OCI-LY1 (cell line): ENCODE measurements around the gene GAD1.

ENCODE experiments used
- H2AFZ ChIP-seq: fragments of 200-600 bp; sonication (generic), shearing (Covaris generic); 2 replicates; pipeline ENCODE4 v1.6.0; 2014; ENCODE audit warnings: antibody characterized with exemption, mild to moderate bottlenecking, low read length
- H3F3A ChIP-seq: fragments of 200-600 bp; sonication (generic), shearing (Covaris generic); 2 replicates; pipeline ENCODE4 v1.6.0; 2014; ENCODE audit warnings: mild to moderate bottlenecking, antibody characterized with exemption, low read length, moderate library complexity; ENCODE audit not compliant: insufficient read depth
- H3K27ac ChIP-seq: fragments of 200-600 bp; sonication (generic); 2 replicates; pipeline ENCODE4 v1.5.1; 2014; ENCODE audit warnings: low read length, mixed run types, mild to moderate bottlenecking, low read depth; ENCODE audit not compliant: poor library complexity, severe bottlenecking
- H3K27me3 ChIP-seq: fragments of 200-600 bp; sonication (generic); 2 replicates; pipeline ENCODE4 v1.6.0; 2014; ENCODE audit warnings: antibody characterized with exemption, mild to moderate bottlenecking, low read length, moderate library complexity; ENCODE audit not compliant: insufficient read depth
- H3K36me3 ChIP-seq: fragments of 200-600 bp; sonication (generic); 2 replicates; pipeline ENCODE4 v1.6.1; 2014; ENCODE audit warnings: mild to moderate bottlenecking, antibody characterized with exemption, low read length, moderate library complexity, mixed read lengths; ENCODE audit not compliant: insufficient read depth
- H3K4me1 ChIP-seq: fragments of 200-600 bp; sonication (generic); 2 replicates; pipeline ENCODE4 v1.5.1; 2014; ENCODE audit warnings: mild to moderate bottlenecking, low read length, moderate library complexity; ENCODE audit not compliant: insufficient read depth, severe bottlenecking
- H3K4me2 ChIP-seq: fragments of 200-600 bp; sonication (generic), shearing (Covaris generic); 2 replicates; pipeline ENCODE4 v1.6.1; 2014; ENCODE audit warnings: low read length
- H3K4me3 ChIP-seq: fragments of 200-600 bp; sonication (generic); 2 replicates; pipeline ENCODE4 v1.5.1; 2014; ENCODE audit warnings: low read length, low read depth, mild to moderate bottlenecking, mixed read lengths; ENCODE audit not compliant: poor library complexity, severe bottlenecking
- H3K79me2 ChIP-seq: fragments of 200-600 bp; shearing (Covaris generic); 2 replicates; pipeline ENCODE4 v1.6.1; 2016; ENCODE audit warnings: mixed run types, low read length, mixed read lengths; ENCODE audit not compliant: insufficient read depth
- H3K9ac ChIP-seq: fragments of 200-600 bp; sonication (generic), shearing (Covaris generic); 2 replicates; pipeline ENCODE4 v1.6.1; 2014; ENCODE audit warnings: mild to moderate bottlenecking, low read length, mixed read lengths
- H3K9me2 ChIP-seq: fragments of 200-600 bp; sonication (generic), shearing (Covaris generic); 2 replicates; pipeline ENCODE4 v1.6.1; 2014; ENCODE audit warnings: low read depth, mild to moderate bottlenecking, low read length, mixed read lengths
- H3K9me3 ChIP-seq: fragments of 200-600 bp; shearing (Covaris generic); 2 replicates; pipeline ENCODE4 v1.6.1; 2014; ENCODE audit warnings: low read length, mixed read lengths
- H4K20me1 ChIP-seq: fragments of 200-600 bp; sonication (generic), shearing (Covaris generic); 2 replicates; pipeline ENCODE4 v1.6.0; 2016; ENCODE audit warnings: mild to moderate bottlenecking, low read length; ENCODE audit not compliant: insufficient read depth
- CTCF ChIP-seq: fragments of 200-600 bp; sonication (generic), shearing (Covaris generic); IDR thresholded peaks from 2 replicates; pipeline ENCODE4 v1.5.1; 2017; ENCODE audit warnings: mild to moderate bottlenecking, antibody characterized with exemption, low read length, moderate library complexity, mixed read lengths
- EZH2 ChIP-seq: fragments of 200-600 bp; sonication (generic), shearing (Covaris generic); IDR thresholded peaks from 2 replicates; pipeline ENCODE4 v1.8.0; 2017; ENCODE audit warnings: borderline replicate concordance, mixed run types, mild to moderate bottlenecking, antibody characterized with exemption, low read length, moderate library complexity, mixed read lengths

GAD1 gene

DNA sequence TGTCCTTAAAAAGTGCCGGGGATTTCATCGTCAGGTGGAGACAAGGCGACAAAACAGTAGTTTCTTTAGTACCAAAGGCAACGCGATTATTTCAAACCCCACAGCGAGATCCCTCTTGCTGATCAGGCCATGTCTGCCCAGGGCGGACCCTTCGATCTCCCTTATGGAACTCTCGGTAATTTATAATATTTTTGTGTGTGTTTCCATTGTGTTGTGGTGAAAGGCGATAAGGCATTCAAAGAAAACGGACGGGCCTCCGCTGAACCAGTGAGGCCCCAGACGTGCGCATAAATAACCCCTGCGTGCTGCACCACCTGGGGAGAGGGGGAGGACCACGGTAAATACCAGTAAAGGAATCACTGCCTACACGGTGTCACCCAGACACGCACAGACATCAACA is 1.4 kb upstream of the GAD1 start:
- Histone ChIP-seq H3K79me2 (no peaks in the 10 kb centered on the region), H3K4me3 (peak overlapping the region; percentile 62), H2AFZ (no peak overlapping the region), H3K9me3 (no peaks in the 10 kb centered on the region), H3K27me3 (no peaks in the 10 kb centered on the region), H3K9me2 (no peaks in the 10 kb centered on the region), H3K27ac (no peak overlapping the region), H3K4me1 (peaks cover 16% of the 10 kb centered on the region), H4K20me1 (no peaks in the 10 kb centered on the region), H3K4me2 (peak overlapping the region; percentile 86), H3K9ac (no peak overlapping the region), H3F3A (no peaks in the 10 kb centered on the region), H3K36me3 (no peaks in the 10 kb centered on the region)
- TF ChIP-seq CTCF = no peak
- no peak for TF ChIP-seq EZH2

DNA sequence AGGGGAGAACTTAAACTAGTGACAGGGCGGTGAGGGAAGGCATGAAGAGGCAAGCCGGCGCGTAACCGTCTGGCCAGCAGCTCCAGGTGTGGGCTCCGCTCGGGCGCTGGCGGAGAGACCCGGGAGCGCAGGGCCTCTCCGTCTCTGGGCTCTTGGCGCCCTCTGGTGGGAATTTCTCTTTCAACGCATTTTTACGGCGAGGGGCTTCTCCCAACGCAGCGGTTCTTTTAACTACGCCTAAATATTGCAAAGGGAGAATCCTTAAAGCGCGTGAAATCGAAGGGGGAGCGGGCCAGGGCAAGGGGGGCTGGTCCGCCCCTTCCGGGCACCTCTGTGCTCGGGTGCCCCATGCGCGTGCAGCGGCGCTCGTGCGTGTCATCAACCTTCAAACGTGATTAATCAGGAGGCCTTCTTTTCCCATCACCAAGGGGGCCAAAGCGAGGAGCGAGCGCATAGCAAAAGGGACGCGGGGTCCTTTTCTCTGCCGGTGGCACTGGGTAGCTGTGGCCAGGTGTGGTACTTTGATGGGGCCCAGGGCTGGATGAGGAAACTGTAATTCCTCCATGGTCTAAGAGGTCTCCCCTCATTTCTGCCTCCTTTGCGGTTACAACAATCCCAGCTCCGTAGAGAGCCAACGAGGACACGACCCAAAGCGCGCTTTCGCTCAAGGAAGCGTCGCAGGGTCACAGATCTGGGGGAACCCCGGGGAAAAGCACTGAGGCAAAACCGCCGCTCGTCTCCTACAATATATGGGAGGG is 762 bp upstream of the GAD1 start:
- H3K9ac ChIP-seq = peak overlapping the region; percentile 40; the same call in 1 of the 2 replicates
- no peaks in the 10 kb centered on the region for H3K79me2 ChIP-seq
- TF ChIP-seq EZH2 = no peak
- TF ChIP-seq CTCF = peak; percentile 88
- H3K4me3 ChIP-seq = peak overlapping the region; percentile 62
- no peak overlapping the region for H2AFZ ChIP-seq
- H3K9me3 ChIP-seq = no peaks in the 10 kb centered on the region
- no peaks in the 10 kb centered on the region for H3K27me3 ChIP-seq
- no peaks in the 10 kb centered on the region for H3F3A ChIP-seq
- H3K27ac ChIP-seq = no peak overlapping the region
- H3K36me3 ChIP-seq = no peaks in the 10 kb centered on the region
- no peaks in the 10 kb centered on the region for H3K9me2 ChIP-seq
- H3K4me1 ChIP-seq = peaks cover 22% of the 10 kb centered on the region
- peak overlapping the region; percentile 86 for H3K4me2 ChIP-seq
- H4K20me1 ChIP-seq = no peaks in the 10 kb centered on the region

GRCh38 chr2:170817093-170818035 is 677 bp downstream of the GAD1 start:
- peak overlapping the region; percentile 86; the same call in 1 of the 2 replicates for H3K4me2 ChIP-seq
- H3K27ac ChIP-seq = no peak overlapping the region
- no peaks in the 10 kb centered on the region for H3K36me3 ChIP-seq
- no peaks in the 10 kb centered on the region for H3K9me3 ChIP-seq
- H3K79me2 ChIP-seq = no peaks in the 10 kb centered on the region
- H3K9me2 ChIP-seq = no peaks in the 10 kb centered on the region
- H3K27me3 ChIP-seq = no peaks in the 10 kb centered on the region
- H3K4me1 ChIP-seq = peaks cover 23% of the 10 kb centered on the region
- no peak overlapping the region for H3K9ac ChIP-seq
- TF ChIP-seq EZH2 (no peak), CTCF (no peak)
- H3F3A ChIP-seq = no peaks in the 10 kb centered on the region
- H2AFZ ChIP-seq = no peak overlapping the region
- H3K4me3 ChIP-seq = peak overlapping the region; percentile 62
- H4K20me1 ChIP-seq = no peaks in the 10 kb centered on the region
